ENCODE data around the gene IPO13.

IPO13 gene

DNA sequence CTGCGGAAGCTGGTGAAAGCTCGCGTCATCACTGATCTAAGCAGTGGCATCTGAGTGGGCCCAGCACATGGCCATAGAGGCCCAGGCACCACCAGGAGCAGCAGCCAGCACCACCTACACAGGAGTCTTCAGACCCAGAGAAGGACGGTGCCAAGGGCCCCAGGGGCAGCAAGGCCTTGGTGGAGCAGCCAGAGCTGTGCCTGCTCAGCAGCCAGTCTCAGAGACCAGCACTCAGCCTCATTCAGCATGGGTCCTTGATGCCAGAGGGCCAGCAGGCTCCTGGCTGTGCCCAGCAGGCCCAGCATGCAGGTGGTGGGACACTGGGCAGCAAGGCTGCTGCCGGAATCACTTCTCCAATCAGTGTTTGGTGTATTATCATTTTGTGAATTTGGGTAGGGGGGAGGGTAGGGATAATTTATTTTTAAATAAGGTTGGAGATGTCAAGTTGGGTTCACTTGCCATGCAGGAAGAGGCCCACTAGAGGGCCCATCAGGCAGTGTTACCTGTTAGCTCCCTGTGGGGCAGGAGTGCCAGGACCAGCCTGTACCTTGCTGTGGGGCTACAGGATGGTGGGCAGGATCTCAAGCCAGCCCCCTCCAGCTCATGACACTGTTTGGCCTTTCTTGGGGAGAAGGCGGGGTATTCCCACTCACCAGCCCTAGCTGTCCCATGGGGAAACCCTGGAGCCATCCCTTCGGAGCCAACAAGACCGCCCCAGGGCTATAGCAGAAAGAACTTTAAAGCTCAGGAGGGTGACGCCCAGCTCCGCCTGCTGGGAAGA, 16.4 kb upstream of the IPO13 start:
- DNase-seq (ENCODE audit: low spot score) = peak; percentile 36

DNA sequence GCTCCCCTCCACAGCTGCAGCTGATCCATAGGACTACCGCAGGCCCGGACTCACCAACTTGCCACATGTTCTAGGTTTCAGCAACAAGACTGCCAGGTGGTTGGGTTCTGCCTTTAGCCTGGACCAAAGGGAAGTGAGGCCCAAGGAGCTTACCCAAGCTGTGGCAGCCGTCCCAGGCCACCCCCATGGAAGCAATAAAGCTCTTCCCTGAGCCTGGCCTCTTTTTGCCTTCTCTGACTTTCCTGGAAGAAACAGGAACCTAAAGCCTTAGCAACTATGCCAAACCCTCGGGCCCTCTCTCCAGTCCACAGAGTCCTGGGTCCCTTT, 15.8 kb upstream of the IPO13 start:
- no peak for DNase-seq (ENCODE audit: low spot score)

DNA sequence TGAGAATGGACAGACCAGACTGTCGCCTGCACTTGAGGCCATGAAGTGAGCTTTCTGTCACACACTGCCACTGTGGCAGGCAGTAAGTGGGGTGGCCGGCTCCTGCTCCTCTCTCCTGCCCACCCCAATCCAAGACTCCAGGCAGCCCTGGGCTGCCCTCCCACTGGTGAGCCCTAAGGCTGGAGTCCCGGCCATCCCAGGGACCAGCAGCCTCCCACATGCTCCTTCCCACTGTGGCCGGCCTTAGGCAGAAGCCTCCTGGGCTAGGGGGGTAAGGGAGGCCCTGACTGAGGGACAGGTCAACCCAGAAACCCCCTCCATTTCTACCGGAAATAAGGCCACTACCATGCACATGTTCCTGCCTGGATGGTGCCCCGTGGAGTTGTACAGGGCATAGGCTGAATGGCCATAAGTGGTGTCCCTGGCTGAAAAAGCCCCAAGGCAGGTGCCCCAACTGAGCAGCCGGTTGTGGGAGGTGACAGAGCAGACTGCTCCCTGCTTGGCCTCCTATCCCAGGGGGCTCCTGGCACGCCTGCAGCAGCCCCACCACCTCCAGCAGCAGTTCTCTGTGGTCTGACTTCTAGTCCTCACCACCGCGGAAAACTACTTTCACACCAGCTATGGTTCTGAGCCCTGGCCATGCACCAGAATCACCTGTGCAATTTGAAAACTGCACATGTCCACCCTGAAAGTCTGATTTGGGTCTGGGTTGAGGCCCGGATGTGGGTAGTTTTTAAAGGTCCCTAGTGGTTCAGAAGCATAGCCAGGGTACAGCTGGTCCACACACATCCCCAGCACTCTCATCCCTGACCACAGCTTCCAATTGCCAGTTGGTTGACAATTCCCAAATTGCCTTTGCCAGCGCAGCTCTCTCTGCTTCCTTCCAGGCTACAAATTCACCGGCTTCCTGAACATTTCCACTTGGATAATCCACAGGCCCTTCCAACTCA, 14.8 kb upstream of the IPO13 start:
- no peak for DNase-seq (ENCODE audit: low spot score)

DNA sequence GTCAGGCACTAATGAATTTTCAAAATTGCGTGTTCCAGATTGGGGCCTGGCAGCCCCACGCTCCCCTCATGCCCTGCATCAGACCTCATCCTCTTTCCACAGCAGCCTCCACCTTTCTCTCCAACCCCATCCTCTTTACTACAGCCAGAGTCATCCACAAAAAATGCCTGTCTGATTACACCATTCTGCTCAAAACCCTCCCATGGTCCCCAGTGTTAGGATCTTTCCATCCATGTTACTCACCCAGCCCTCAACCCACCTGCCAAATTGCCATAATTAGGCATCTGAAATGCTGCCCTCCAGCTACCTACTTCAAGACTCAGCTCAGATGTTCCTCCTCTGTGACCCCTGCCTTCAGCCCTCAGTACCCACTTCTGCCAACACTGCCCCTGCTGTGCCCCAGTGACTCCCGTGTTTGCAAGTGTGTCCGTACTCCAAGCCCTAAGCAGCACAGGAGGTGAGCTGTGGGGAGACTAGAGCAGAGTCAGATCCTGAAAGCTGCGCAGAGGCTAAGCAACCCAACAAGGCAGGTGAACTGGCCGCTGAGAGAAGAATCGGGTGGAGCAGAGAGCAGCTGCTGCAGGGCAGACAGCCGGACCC, 13.9 kb upstream of the IPO13 start:
- no peak for DNase-seq (ENCODE audit: low spot score)

DNA sequence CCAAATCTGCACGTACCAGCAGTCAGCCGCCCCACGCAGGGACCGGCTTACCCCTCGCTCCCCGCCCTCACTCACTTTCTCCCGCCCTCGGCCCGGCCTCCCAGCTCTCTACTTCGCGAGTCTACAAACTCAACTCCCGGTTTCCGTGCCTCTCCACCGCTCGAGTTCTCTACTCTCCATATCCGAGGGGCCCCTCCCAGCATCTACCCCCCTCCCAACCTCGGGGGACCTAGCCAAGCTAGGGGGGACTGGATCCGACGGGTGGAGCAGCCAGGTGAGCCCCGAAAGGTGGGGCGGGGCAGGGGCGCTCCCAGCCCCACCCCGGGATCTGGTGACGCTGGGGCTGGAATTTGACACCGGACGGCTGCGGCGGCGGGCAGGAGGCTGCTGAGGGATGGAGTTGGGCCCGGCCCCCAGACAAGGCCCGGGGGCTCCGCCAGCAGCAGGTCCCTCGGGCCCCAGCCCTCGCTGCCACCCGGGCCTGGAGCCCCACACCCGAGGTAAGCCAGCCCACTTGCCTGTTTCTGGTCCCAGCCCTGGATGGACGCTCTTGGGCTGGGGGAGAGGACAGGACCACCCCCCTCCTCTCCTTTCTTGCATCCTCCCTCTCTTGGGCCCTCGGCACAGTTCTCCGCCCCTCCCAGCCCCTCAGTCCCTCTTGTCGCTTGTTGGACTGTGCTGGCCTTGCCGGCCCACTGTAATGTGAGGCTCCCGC, 13.2 kb upstream of the IPO13 start, which contains the start of gene ARTN:
Gene ARTN (plus strand): TSS at position 416 of the 715 bp plus-strand sequence. CDS start 1,856 bp downstream, outside the sequence.
- DNase-seq (ENCODE audit: low spot score) = no peak

DNA sequence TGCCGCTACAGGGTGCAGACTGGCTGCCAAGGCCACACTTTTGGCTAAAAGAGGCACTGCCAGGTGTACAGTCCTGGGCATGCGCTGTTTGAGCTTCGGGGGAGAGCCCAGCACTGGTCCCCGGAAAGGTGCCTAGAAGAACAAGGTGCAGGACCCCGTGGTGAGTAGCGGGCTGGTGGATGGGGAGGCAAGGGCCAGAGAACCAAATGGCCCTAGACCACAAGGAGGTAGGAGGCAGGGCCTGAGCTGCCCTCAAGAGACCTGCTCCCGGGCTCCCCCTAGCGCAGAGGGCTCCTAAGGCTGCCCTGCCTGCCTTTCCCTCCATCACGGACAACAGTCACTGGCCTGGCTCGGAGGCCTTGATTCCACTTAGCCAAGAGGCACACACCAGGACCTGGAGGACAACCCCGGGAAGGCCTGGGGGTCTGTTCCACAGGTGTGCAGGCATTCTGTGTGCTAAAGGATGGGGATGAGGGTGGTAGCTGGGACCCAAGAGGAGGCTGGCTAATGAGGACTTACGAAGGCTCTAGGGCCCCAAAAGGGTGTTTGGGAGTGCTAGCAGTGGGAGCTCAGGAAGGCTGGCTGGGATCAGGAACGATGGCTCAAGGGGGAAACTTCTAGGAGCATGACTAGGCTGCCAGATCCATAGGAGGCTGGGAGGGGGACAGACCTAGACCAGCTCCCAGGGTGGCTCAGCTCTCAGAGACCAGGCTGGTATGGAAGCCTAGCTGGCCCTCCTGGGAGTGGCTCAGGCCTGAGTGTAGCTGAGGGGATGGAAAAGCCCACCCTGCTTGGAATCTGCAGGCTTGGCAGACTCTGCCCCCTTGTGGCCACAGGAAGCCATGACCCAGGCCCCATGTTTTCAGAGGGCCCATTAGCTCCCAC, 12.4 kb upstream of the IPO13 start:
- DNase-seq (ENCODE audit: low spot score) = peak; percentile 73

DNA sequence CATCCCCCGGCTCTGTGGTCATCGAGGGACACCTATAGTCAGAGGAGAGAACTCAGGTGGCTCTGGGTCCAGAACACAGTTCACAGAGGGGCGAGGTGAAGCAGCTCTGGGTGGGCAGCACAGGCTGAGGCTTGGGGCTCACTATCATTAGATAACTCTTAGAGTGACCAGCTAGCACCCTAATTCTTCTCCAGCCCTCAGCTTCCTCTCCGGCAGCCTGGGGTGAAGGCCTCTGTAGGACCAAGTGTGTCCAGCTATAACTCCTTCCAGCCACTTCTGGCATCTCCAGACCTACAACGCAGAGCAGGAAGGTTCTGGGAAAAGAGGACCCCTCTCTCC, 11.8 kb upstream of the IPO13 start:
- DNase-seq (ENCODE audit: low spot score) = no peak

DNA sequence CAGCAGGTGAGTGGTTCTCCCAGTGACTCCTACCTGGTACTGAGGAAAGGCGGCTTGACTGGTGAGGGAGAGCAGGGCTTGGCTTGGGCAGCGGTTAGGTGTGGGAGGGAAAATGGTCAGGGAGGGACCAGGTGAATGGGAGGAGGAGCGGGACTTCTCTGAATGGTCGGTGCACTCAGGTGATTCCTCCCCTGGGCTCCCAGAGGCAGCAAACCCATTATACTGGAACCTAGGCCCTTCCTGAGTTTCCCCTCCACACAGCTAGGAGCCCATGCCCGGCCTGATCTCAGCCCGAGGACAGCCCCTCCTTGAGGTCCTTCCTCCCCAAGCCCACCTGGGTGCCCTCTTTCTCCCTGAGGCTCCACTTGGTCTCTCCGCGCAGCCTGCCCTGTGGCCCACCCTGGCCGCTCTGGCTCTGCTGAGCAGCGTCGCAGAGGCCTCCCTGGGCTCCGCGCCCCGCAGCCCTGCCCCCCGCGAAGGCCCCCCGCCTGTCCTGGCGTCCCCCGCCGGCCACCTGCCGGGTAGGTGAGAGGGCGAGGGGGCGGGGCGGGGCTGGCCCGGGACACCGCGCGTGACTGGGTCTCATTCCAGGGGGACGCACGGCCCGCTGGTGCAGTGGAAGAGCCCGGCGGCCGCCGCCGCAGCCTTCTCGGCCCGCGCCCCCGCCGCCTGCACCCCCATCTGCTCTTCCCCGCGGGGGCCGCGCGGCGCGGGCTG, 10.9 kb upstream of the IPO13 start:
- DNase-seq (ENCODE audit: low spot score) = no peak

DNA sequence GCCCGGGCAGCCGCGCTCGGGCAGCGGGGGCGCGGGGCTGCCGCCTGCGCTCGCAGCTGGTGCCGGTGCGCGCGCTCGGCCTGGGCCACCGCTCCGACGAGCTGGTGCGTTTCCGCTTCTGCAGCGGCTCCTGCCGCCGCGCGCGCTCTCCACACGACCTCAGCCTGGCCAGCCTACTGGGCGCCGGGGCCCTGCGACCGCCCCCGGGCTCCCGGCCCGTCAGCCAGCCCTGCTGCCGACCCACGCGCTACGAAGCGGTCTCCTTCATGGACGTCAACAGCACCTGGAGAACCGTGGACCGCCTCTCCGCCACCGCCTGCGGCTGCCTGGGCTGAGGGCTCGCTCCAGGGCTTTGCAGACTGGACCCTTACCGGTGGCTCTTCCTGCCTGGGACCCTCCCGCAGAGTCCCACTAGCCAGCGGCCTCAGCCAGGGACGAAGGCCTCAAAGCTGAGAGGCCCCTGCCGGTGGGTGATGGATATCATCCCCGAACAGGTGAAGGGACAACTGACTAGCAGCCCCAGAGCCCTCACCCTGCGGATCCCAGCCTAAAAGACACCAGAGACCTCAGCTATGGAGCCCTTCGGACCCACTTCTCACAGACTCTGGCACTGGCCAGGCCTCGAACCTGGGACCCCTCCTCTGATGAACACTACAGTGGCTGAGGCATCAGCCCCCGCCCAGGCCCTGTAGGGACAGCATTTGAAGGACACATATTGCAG, 10.2 kb upstream of the IPO13 start:
- no peak for DNase-seq (ENCODE audit: low spot score)

DNA sequence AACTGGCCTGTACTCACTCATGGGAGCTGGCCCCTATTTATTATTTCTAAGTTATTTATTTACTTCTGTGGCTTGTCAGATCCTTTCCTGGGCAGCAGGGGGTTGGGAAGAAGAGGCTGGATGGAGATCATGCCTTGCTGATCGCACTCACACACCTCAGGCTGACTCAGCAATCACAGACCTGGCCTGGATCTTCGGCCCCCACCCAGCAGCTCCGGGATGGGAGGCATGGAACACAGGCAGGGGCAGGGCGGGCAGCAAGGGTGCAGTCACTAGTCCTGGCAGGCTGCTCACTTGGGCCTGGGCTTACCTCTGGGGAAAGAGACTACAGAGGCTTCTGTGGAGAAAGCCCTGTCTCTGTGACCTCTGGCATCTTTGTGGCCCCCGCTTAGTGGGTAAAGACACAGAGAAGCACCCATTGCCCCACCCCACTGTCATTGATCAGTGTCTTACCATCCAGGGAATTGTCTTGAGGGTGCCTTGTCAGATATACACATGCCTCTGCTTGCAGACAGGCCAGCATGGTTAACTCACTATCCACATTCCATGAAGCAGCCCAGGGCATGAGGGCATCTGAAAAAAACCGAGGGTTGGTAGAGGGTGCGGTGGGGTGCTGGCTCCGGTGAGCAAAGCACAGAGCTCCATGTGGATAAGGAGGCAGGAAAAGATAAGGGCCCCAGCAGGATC, 9.4 kb upstream of the IPO13 start:
- DNase-seq (ENCODE audit: low spot score) = no peak

DNA sequence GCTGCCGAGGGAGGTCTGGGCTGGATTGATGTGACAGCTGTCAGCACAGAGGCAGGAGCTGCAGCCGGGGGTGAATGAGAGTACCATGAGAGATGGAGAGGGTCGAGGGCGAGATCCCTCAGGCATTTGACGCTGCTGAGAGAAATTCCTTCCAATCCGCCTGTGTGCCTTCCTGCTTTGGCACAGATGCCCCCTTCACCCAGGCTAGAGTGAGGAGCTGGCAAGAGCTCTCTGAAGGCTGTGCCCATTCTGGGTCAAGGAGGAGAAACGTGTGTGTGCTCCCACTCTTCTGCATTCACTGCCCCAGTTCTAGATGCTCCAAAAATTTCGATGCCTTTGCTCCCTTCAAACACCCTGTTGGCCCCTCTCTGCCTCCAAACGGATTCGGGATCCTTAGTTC, 8.4 kb upstream of the IPO13 start:
- DNase-seq (ENCODE audit: low spot score) = no peak

DNA sequence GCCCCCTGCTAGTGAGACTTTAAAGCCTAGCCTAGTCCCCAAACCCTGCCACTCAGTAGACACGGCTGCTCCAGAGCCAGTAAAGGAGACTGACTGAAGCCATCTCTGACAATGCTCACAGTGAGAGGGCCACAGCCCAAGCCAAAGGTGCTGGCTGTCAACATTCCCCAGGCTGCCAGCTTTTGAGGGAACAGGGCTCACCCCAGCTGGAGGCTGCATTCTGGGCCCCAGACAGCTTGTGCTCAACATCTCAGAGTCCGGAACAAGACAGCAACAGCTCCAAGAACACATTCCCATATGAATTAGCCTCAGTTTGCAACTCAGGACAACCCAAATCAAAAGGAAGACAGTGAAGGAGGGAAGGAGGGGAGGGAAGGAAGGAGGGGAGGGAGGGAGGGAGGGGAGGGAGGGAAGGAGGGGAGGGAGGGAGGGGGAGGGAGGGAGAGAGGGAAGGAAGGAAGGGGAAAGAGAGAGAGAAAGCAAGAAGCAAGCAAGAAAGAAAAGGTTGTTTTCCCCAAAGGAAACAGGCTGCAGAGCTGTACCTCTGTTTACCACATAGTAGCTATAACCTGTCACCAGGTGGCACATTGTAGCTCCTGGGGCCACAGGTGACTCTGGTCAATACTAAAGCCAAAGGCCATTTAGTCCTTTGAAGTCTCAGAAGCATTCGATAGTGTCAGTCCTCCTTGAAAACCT, 7.7 kb upstream of the IPO13 start:
- no peak for DNase-seq (ENCODE audit: low spot score)

DNA sequence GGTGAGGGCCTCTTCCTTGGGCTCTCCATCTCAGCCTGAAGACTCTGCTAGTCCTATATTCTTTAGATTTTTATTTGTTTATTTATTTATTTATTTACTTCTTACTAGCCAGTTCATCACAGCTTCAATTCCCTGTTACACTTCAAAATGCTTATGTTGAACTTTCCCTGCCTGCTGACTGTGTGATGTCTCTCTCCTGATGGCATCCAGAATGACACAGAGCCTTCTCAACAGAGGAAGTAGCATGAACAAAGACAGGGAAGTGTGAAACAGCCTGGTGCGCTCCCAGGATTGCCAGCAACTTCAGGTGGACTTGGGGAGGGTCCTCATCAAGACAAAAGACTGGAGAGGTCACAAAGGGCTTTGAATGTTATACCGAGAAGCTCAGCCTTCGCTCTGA, 4.3 kb upstream of the IPO13 start:
- no peak for DNase-seq (ENCODE audit: low spot score)

DNA sequence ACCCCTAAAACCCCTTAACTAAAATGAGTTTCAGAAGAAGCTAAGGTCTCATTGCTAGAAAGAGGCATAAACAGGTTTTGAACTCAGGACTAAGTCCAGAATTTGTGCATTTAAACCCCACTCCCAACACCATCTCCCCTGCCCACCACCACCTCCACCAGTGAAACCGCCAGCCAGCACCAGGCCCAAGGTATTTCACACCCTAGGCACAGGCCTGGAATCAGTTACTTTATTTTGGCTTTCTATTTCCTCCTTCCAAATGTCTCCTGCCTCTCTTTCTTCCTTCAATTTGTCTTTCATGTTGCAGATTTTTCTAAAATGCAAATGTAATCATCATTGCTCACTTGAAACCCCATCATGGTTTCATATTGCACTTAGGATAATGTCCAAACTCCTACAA, 1.9 kb upstream of the IPO13 start:
- DNase-seq (ENCODE audit: low spot score) = no peak

DNA sequence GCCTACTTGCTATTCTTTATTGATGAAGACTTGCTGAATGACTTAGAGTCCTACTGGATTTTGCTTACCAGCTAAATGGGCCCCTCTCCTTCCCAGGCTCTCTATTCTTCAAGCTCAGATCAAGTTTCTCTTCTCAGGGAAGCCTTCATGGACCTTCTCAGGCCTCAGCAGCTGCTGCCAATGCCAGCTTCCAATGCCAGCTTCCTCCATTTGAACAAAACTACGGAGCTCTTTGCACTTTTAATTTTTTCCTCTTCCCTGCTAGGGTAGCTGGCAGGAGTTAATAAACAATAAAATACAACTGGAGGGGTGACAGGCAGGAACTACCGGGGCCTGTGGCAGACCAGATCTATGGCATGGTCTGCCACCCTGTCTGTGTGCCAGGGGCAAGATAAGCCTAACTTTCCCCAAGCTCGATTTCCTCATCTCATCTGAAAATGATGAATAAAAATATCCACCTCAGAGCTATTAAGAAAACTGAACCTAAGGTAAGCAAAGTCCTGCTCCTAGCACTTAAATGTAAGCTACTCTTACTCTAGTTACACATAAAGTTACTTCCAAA, 995 bp upstream of the IPO13 start:
- peak; percentile 58 for DNase-seq (ENCODE audit: low spot score)

DNA sequence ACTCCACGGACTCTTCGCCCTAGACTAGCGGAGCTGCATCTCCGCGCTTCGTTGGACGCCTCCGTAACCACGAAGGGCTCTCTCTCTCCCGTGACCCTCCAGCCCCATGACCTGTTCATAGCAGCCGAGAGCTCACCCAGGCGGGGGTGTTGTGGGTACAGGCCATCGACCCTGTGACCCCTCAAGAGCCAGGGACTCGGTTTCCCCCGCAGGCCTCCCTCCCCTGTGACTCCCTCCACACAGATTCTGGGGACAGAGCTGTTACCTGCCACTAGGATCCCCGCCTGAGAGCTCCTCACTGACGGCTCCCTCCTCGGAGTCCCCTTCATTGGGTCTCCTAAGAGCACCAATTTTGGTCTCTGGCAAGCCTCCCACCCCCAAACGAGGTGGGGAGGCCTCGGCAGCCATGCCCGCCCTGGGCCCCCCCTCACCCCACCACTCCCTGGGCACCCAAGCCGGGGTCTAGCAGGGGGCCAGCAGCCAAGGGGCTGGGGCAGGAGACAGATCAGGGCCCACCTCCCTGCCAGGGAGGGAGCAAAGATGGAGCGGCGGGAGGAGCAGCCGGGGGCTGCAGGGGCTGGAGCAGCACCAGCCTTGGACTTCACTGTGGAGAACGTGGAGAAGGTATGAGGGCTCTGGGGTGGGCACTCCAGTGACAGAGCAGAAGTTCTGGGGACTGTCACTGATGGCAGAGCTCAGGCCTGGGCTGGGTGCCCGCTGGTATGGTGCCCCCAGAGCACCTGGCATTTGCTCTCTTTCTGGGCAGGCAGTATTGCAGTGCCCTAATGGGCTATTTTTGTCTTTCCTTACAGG, 517 bp downstream of the IPO13 start:
- no peak for DNase-seq (ENCODE audit: low spot score)

DNA sequence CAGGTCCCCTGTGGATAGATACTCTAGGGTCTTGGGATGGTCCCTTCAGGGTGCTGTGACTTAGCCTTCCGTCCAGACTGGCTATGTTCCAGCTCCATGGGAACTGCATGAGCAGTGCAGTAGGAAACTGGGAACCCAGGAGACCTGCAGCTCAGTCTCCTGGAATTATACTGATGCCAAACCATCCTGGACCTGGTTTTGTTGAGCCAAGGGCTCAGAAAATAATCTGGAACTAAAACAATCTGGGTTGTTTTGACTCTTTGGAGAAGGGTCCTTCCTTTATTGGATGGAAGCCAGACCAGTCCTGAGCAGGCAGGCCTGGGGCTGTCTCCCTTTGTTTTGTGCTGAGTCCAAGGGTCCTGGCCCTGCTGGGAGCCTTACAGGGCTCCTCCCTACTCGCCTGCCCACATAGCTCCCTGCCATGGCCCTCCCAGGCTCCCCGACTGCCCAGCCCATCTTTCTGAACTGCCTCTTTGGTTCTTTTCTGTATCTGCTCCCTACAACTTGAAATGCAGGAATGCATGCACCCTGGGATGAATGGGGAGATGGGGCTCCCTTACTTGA, 1.2 kb downstream of the IPO13 start:
- no peak for DNase-seq (ENCODE audit: low spot score)

Measured in hematopoietic multipotent progenitor cell treated with erythropoietin and hydrocortisone succinate and interleukin-3 and kit ligand, for 15 days (in vitro differentiated cells).